ENCODE results near the gene WDR64. TPM values are rescaled to one million over a fixed set of nuclear protein-coding genes. Genes with fewer than 3 reads are reported as not detected.

The WDR64 gene
- total and polyA plus RNA-seq, 2 experiments from 2014 or later = 0.07 TPM; not detected in 1

GRCh38 chr1:241636291-241636690 lies 15.8 kb upstream of the WDR64 start:
- no peak overlapping the region for H2AFZ ChIP-seq
- peaks cover 35% of the 10 kb centered on the region for H3K79me2 ChIP-seq
- no peak overlapping the region for H3K4me3 ChIP-seq
- no peaks in the 10 kb centered on the region for H4K20me1 ChIP-seq (ENCODE audit: insufficient read depth, poor library complexity, severe bottlenecking)
- no peak for DNase-seq (ENCODE audit: low spot score)
- no peaks in the 10 kb centered on the region for H3K36me3 ChIP-seq (replicated peaks; ENCODE audit: insufficient read depth, low read depth)
- H3K27me3 ChIP-seq = no peaks in the 10 kb centered on the region
- 79% methylated on average over 1 of the region's 1 CpG for WGBS (ENCODE audit: low lambda C conversion rate, missing lambda C conversion rate)
- no peak for TF ChIP-seq EZH2 (IDR thresholded peaks at IDR 0.05; ENCODE audit: borderline replicate concordance)
- TF ChIP-seq EZH2phosphoT487 (IDR thresholded peaks at IDR 0.05; ENCODE audit: low read depth, severe bottlenecking, unreplicated experiment) = no peak
- TF ChIP-seq CTCF (IDR thresholded peaks at IDR 0.05; ENCODE audit: poor library complexity) = no peak
- peaks cover 24% of the 10 kb centered on the region for H3K4me1 ChIP-seq (ENCODE audit: insufficient read depth)
- no peak overlapping the region for H3K27ac ChIP-seq
- H3K9me3 ChIP-seq (ENCODE audit: low read depth) = no peaks in the 10 kb centered on the region
- H3K4me2 ChIP-seq = peak overlapping the region; percentile 80
- H3K9me2 ChIP-seq (replicated peaks; ENCODE audit: insufficient read depth) = no peaks in the 10 kb centered on the region

GRCh38 chr1:241637046-241637590 lies 15.0 kb upstream of the WDR64 start:
- Histone ChIP-seq H3K27ac (no peak overlapping the region), H3K4me1 (ENCODE audit: insufficient read depth) (peaks cover 24% of the 10 kb centered on the region), H3K79me2 (peaks cover 35% of the 10 kb centered on the region)

GRCh38 chr1:241637604-241638003 lies 14.5 kb upstream of the WDR64 start:
- no peak for DNase-seq (ENCODE audit: low spot score)
- H3K4me1 ChIP-seq (ENCODE audit: insufficient read depth) = peaks cover 24% of the 10 kb centered on the region
- WGBS (ENCODE audit: low lambda C conversion rate, missing lambda C conversion rate) = 64% methylated on average over 4 of the region's 4 CpGs

More at GRCh38 chr1:241637046-241637590, 15.0 kb upstream of the WDR64 start:
- no peaks in the 10 kb centered on the region for H3K9me2 ChIP-seq (replicated peaks; ENCODE audit: insufficient read depth)
- no peak for DNase-seq (ENCODE audit: low spot score)
- H3K36me3 ChIP-seq (replicated peaks; ENCODE audit: insufficient read depth, low read depth) = no peaks in the 10 kb centered on the region
- TF ChIP-seq EZH2 (IDR thresholded peaks at IDR 0.05; ENCODE audit: borderline replicate concordance) = no peak
- no peak for TF ChIP-seq EZH2phosphoT487 (IDR thresholded peaks at IDR 0.05; ENCODE audit: low read depth, severe bottlenecking, unreplicated experiment)
- no peak for TF ChIP-seq CTCF (IDR thresholded peaks at IDR 0.05; ENCODE audit: poor library complexity)
- no peaks in the 10 kb centered on the region for H3K9me3 ChIP-seq (ENCODE audit: low read depth)
- H4K20me1 ChIP-seq (ENCODE audit: insufficient read depth, poor library complexity, severe bottlenecking) = no peaks in the 10 kb centered on the region
- H3K4me3 ChIP-seq = no peak overlapping the region
- no peak overlapping the region for H2AFZ ChIP-seq
- H3K27me3 ChIP-seq = no peaks in the 10 kb centered on the region
- H3K4me2 ChIP-seq = peak overlapping the region; percentile 80

More at GRCh38 chr1:241637604-241638003, 14.5 kb upstream of the WDR64 start:
- peak overlapping the region; percentile 80 for H3K4me2 ChIP-seq
- no peak overlapping the region for H3K27ac ChIP-seq
- H3K27me3 ChIP-seq = no peaks in the 10 kb centered on the region
- no peaks in the 10 kb centered on the region for H3K9me3 ChIP-seq (ENCODE audit: low read depth)
- no peaks in the 10 kb centered on the region for H3K36me3 ChIP-seq (replicated peaks; ENCODE audit: insufficient read depth, low read depth)
- H3K9me2 ChIP-seq (replicated peaks; ENCODE audit: insufficient read depth) = no peaks in the 10 kb centered on the region
- H2AFZ ChIP-seq = no peak overlapping the region
- TF ChIP-seq EZH2 (IDR thresholded peaks at IDR 0.05; ENCODE audit: borderline replicate concordance) (no peak), EZH2phosphoT487 (IDR thresholded peaks at IDR 0.05; ENCODE audit: low read depth, severe bottlenecking, unreplicated experiment) (no peak), CTCF (IDR thresholded peaks at IDR 0.05; ENCODE audit: poor library complexity) (no peak)
- peaks cover 35% of the 10 kb centered on the region for H3K79me2 ChIP-seq
- peak overlapping the region; percentile 10 for H3K4me3 ChIP-seq
- H4K20me1 ChIP-seq (ENCODE audit: insufficient read depth, poor library complexity, severe bottlenecking) = no peaks in the 10 kb centered on the region

Measured in hepatocyte (in vitro differentiated cells).